Occipital lobe (tissue), 2 donors: ENCODE results near the gene HSPA4. TPM values are rescaled to one million over a fixed set of nuclear protein-coding genes. Genes with fewer than 3 reads are reported as not detected.
"Not testable (repeated sequence)": the region's sequence is repeated elsewhere in the genome, so short reads cannot be mapped to it uniquely, and the experiment has no call there.

Experiments used
- DNase-seq: peaks from one replicate; lab custom pipeline; 2025; lab: John Stamatoyannopoulos, UW
- total RNA-seq: library from RNA; depleted of rRNA; stranded (reverse); fragments of >200 nt; gene quantifications from one replicate; pipeline ENCODE4 v1.2.3, GENCODE V29; 2014

HSPA4 gene
- total RNA-seq, 1 donor from 2014 or later = 129 TPM

GRCh38 chr5:133050521-133050920 is 1.3 kb upstream of the HSPA4 start:
- no peak for DNase-seq

- no peak for DNase-seq
Measured at GRCh38 chr5:133051061-133051541, 712 bp upstream of the HSPA4 start.

GRCh38 chr5:133052317-133053175 is 733 bp downstream of the HSPA4 start:
- peak; percentile 3 for DNase-seq

- DNase-seq = no peak
Measured at GRCh38 chr5:133053448-133053847, 1.6 kb downstream of the HSPA4 start.

GRCh38 chr5:133054697-133055471 is 3.1 kb downstream of the HSPA4 start:
- DNase-seq = no peak

GRCh38 chr5:133056891-133057290 is 5.1 kb downstream of the HSPA4 start:
- DNase-seq = no peak

- DNase-seq = no peak
Measured at GRCh38 chr5:133059621-133060020, 7.8 kb downstream of the HSPA4 start.

GRCh38 chr5:133062276-133062675 is 10.5 kb downstream of the HSPA4 start:
- DNase-seq = no peak

GRCh38 chr5:133063965-133064364 is 12.2 kb downstream of the HSPA4 start:
- no peak for DNase-seq

- no peak for DNase-seq
Measured at GRCh38 chr5:133065471-133065870, 13.7 kb downstream of the HSPA4 start.

GRCh38 chr5:133066045-133066444 is 14.2 kb downstream of the HSPA4 start:
- DNase-seq = no peak

GRCh38 chr5:133072021-133072420 is 20.2 kb downstream of the HSPA4 start:
- DNase-seq = no peak

GRCh38 chr5:133075572-133076536 is 24.0 kb downstream of the HSPA4 start:
- DNase-seq = no peak

- DNase-seq = no peak
Measured at GRCh38 chr5:133079048-133079447, 27.2 kb downstream of the HSPA4 start.

GRCh38 chr5:133081036-133081435 is 29.2 kb downstream of the HSPA4 start:
- no peak for DNase-seq

- DNase-seq = no peak
Measured at GRCh38 chr5:133081703-133082102, 29.9 kb downstream of the HSPA4 start.

GRCh38 chr5:133082128-133082527 is 30.3 kb downstream of the HSPA4 start:
- no peak for DNase-seq

- no peak for DNase-seq
Measured at GRCh38 chr5:133083901-133084300, 32.1 kb downstream of the HSPA4 start.

GRCh38 chr5:133085171-133085570 is 33.4 kb downstream of the HSPA4 start:
- not testable (repeated sequence) for DNase-seq

GRCh38 chr5:133086366-133086875 is 34.6 kb downstream of the HSPA4 start:
- DNase-seq = no peak

- no peak for DNase-seq
Measured at GRCh38 chr5:133088064-133088463, 36.3 kb downstream of the HSPA4 start.
